GM18858 (cell line): Measurements from ENCODE around the gene PCDHA7.
"Not testable (repeated sequence)": the region's sequence is repeated elsewhere in the genome, so short reads cannot be mapped to it uniquely, and the experiment has no call there.

Experiments
- ATAC-seq: cut with Tn5 transposase; IDR thresholded peaks from one replicate; pipeline ENCODE4 v1.9.1; 2021; ENCODE audit not compliant: unreplicated experiment

Gene PCDHA7, protein sequence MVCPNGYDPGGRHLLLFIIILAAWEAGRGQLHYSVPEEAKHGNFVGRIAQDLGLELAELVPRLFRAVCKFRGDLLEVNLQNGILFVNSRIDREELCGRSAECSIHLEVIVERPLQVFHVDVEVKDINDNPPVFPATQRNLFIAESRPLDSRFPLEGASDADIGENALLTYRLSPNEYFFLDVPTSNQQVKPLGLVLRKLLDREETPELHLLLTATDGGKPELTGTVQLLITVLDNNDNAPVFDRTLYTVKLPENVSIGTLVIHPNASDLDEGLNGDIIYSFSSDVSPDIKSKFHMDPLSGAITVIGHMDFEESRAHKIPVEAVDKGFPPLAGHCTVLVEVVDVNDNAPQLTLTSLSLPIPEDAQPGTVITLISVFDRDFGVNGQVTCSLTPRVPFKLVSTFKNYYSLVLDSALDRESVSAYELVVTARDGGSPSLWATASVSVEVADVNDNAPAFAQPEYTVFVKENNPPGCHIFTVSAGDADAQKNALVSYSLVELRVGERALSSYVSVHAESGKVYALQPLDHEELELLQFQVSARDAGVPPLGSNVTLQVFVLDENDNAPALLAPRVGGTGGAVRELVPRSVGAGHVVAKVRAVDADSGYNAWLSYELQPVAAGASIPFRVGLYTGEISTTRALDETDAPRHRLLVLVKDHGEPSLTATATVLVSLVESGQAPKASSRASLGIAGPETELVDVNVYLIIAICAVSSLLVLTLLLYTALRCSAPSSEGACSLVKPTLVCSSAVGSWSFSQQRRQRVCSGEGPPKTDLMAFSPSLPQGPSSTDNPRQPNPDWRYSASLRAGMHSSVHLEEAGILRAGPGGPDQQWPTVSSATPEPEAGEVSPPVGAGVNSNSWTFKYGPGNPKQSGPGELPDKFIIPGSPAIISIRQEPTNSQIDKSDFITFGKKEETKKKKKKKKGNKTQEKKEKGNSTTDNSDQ

DNA sequence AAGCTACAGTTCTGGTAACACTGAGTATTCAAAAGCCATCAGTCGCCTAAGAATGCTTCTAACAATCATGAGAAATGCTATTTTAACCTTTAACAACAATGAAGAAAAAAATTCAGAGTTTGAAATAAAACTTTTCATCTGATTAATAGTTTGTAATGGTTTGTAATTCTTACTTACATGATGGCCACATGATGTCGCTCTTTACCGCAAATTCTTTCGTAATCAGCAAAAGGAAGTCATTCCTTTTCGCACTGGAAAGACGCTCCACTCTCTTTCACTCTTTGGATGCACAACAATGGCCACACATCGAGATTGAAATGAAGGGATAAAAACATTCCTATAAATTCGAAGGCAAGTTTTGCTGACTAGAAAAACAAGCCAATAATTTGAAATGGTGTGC, at the start of gene PCDHA7:
TSS of gene PCDHA7 (plus strand) at position 277 of the 400 bp plus-strand sequence. CDS start at position 392, 115 bp downstream.
- no peak for ATAC-seq

DNA sequence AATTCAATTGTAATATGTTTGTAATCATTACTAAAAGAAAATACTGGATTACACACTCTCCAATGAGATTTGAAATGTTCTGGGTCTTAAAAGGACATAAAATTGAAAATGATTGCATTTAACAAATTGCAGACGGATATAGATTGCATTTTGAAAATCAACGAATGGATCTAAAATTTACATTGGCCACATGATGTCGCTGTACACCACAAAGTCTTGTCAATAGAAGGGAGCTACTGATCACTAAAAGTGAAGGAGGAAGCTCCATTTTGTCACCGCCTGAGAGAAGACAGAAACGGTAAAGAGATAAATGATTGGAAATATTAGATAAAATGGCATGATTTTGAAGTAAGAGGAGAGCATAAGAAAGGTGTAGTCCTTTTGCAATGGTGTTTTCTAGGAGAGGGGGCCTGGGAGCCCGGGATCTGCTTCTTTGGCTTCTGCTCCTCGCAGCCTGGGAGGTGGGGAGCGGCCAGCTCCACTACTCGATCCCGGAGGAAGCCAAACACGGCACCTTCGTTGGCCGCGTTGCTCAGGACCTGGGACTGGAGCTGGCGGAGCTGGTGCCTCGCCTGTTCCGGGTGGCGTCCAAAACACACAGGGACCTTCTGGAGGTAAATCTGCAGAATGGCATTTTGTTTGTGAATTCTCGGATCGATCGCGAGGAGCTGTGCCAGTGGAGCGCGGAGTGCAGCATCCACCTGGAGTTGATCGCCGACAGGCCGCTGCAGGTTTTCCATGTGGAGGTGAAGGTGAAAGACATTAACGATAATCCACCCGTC, 48.0 kb upstream of the PCDHA7 start, which contains the start of gene PCDHA1:
TSS of gene PCDHA1 (plus strand) at position 236 of the 782 bp plus-strand sequence.
- ATAC-seq, result no peak

DNA sequence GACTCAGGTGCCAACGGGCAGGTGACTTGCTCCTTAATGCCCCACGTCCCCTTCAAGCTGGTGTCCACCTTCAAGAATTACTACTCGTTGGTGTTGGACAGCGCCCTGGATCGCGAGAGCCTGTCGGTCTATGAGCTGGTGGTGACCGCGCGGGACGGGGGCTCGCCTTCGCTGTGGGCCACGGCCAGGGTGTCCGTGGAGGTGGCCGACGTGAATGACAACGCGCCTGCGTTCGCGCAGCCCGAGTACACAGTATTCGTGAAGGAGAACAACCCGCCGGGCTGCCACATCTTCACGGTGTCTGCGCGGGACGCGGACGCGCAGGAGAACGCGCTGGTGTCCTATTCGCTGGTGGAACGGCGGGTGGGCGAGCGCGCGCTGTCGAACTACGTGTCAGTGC, 46.6 kb upstream of the PCDHA7 start:
- not testable (repeated sequence) for ATAC-seq

DNA sequence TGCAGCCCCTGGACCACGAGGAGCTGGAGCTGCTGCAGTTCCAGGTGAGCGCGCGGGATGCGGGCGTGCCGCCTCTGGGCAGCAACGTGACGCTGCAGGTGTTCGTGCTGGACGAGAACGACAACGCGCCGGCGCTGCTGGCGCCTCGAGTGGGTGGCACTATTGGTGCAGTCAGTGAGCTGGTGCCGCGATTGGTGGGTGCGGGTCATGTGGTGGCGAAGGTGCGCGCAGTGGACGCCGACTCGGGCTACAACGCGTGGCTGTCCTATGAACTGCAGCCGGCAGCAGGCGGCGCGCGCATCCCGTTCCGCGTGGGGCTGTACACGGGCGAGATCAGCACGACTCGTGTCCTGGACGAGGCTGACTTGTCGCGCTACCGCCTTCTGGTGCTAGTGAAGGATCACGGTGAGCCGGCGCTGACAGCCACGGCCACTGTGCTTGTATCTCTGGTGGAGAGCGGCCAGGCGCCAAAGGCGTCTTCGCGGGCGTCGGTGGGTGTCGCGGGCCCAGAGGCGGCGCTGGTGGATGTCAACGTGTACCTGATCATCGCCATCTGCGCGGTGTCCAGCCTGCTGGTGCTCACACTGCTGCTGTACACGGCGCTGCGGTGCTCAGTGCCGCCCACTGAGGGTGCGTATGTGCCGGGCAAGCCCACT, 46.1 kb upstream of the PCDHA7 start:
- ATAC-seq, result not testable (repeated sequence)

GRCh38 chr5:140791089-140791488, 43.0 kb upstream of the PCDHA7 start:
- ATAC-seq, result no peak

GRCh38 chr5:140794595-140795258, 39.3 kb upstream of the PCDHA7 start, which contains the start of gene PCDHA2:
Gene PCDHA2, plus strand, starts transcription at chr5:140794852.
- ATAC-seq, result no peak

- ATAC-seq, result no peak
These were observed 38.8 kb upstream of the PCDHA7 start for GRCh38 chr5:140795259-140795641.

DNA sequence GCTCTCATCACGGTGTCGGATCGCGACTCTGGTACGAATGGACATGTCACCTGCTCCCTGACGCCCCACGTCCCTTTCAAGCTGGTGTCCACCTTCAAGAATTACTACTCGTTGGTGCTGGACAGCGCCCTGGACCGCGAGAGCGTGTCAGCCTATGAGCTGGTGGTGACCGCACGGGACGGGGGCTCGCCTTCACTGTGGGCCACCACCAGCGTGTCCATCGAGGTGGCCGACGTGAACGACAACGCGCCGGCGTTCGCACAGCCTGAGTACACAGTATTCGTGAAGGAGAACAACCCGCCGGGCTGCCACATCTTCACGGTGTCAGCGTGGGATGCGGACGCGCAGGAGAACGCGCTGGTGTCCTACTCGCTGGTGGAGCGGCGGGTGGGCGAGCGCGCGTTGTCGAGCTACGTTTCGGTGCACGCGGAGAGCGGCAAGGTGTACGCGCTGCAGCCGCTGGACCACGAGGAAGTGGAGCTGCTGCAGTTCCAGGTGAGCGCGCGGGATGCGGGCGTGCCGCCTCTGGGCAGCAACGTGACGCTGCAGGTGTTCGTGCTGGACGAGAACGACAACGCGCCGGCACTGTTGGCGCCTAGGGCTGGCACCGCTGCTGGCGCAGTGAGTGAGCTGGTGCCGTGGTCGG, 37.9 kb upstream of the PCDHA7 start:
- not testable (repeated sequence) for ATAC-seq

DNA sequence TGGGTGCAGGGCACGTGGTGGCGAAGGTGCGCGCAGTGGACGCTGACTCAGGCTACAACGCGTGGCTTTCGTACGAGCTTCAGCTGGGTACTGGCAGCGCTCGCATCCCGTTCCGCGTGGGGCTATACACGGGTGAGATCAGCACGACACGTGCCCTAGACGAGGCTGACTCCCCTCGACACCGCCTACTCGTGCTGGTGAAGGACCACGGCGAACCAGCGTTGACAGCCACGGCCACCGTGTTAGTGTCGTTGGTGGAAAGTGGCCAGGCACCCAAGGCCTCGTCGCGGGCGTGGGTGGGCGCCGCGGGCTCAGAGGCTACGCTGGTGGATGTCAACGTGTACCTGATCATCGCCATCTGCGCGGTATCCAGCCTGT, 37.4 kb upstream of the PCDHA7 start:
- no peak for ATAC-seq

GRCh38 chr5:140800816-140801493, 33.1 kb upstream of the PCDHA7 start, which contains the start of gene PCDHA3:
Gene PCDHA3, plus strand, starts transcription at chr5:140801057.
- ATAC-seq, result no peak

DNA sequence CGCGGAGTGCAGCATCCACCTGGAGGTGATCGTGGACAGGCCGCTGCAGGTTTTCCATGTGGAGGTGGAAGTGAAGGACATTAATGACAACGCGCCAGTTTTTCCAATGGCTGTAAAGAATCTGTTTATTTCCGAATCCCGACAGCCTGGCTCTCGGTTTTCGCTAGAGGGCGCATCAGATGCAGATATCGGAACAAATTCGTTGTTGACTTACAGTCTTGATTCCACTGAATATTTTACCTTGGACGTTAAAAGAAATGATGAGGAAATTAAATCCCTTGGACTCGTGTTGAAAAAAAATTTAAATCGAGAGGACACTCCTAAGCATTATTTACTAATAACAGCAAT, 32.6 kb upstream of the PCDHA7 start:
- ATAC-seq, result no peak

GRCh38 chr5:140802381-140802780, 31.7 kb upstream of the PCDHA7 start:
- ATAC-seq, result not testable (repeated sequence)

DNA sequence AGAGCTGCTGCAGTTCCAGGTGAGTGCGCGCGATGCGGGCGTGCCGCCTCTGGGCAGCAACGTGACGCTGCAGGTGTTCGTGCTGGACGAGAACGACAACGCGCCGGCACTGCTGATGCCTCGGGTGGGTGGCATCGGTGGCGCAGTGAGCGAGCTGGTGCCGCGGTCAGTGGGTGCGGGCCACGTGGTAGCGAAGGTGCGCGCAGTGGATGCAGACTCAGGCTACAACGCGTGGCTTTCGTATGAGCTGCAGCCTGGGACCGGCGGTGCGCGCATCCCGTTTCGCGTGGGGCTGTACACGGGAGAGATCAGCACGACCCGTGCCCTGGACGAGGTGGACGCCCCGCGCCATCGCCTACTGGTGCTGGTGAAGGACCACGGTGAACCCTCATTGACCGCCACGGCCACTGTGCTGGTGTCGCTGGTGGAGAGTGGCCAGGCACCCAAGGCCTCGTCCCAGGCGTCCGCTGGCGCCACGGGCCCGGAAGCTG, 31.2 kb upstream of the PCDHA7 start:
- ATAC-seq, result no peak

GRCh38 chr5:140806834-140807775, 27.0 kb upstream of the PCDHA7 start, which contains the start of gene PCDHA4:
Gene PCDHA4, plus strand, starts transcription at chr5:140807068.
- no peak for ATAC-seq

DNA sequence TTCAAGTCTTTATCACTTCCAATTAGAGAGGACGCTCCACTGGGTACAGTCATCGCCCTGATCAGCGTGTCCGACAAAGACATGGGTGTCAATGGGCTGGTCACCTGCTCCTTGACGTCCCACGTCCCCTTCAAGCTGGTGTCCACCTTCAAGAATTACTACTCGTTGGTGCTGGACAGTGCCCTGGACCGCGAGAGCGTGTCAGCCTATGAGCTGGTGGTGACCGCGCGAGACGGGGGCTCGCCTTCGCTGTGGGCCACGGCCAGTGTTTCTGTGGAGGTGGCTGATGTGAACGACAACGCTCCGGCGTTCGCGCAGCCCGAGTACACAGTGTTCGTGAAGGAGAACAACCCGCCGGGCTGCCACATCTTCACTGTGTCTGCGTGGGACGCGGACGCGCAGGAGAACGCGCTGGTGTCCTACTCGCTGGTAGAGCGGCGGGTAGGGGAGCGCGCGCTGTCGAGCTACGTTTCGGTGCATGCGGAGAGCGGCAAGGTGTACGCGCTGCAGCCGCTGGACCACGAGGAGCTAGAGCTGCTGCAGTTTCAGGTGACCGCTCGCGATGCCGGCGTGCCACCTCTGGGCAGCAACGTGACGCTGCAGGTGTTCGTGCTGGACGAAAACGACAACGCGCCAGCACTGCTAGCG, 25.7 kb upstream of the PCDHA7 start:
- not testable (repeated sequence) for ATAC-seq

- ATAC-seq, result no peak
These were observed 25.2 kb upstream of the PCDHA7 start for GRCh38 chr5:140808889-140809291.
